ENCODE data around the gene RETN. TPM values are rescaled to one million over a fixed set of nuclear protein-coding genes. Genes with fewer than 3 reads are reported as not detected.

Gene RETN
- total and polyA plus RNA-seq, 2 experiments from 2014 or later, result not detected

DNA sequence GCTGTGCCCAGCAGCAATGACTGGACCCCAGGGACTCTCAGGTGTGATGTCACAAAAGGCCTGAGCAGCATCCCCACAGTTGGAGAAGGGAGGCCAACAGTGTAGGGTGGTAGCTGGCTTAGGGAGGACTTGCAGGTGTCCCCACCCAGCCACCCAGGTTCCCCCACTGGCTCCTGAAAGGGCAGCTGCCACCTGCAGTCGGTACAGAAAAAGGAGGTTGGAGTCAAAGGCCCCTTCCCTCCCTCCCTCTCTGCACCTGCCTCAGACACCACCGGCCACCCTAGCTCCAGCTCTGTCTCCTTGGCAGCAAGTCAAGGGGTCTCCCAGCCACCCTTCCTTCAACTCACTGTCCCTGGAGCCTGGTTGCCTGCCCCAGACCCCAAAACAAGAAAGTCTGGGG, 35.2 kb upstream of the RETN start, which contains the start of gene PCP2:
Gene PCP2 (minus strand): TSS at position 22 of the 400 bp plus-strand sequence. CDS start 262 bp downstream, outside the sequence.
- peaks cover 31% of the 10 kb centered on the region for H3K79me2 ChIP-seq (ENCODE audit: insufficient read depth)
- 0 out of 2 replicates have a peak, but pooled peaks cover 7% of the 10 kb centered on the region for H3K27me3 ChIP-seq (replicated peaks; ENCODE audit: insufficient read depth)
- no peaks in the 10 kb centered on the region for H3K9me3 ChIP-seq (ENCODE audit: low read depth)
- no peak for TF ChIP-seq EZH2 (IDR thresholded peaks at IDR 0.05; ENCODE audit: insufficient read depth, poor library complexity, severe bottlenecking)
- no peak for TF ChIP-seq EZH2phosphoT487 (IDR thresholded peaks at IDR 0.05; ENCODE audit: insufficient read depth, low read depth)
- H3K27ac ChIP-seq, result no peak within 1 kb of the TSS
- H3K9ac ChIP-seq, result no peak within 1 kb of the TSS
- no peak for DNase-seq
- no peak within 1 kb of the TSS for H3K4me3 ChIP-seq
- H3K36me3 ChIP-seq (ENCODE audit: low read depth), result no peaks in the 10 kb centered on the region
- no peak within 1 kb of the TSS for H3K4me2 ChIP-seq (ENCODE audit: unreplicated experiment)
- H3K9me2 ChIP-seq (ENCODE audit: insufficient read depth), result no peaks in the 10 kb centered on the region
- no peaks in the 10 kb centered on the region for H3F3A ChIP-seq (ENCODE audit: insufficient read depth)
- peaks cover 7% of the 10 kb centered on the region; the same call in 1 of the 2 replicates for H3K4me1 ChIP-seq (ENCODE audit: insufficient read depth)
- WGBS, 2 experiments (ENCODE audit: low coverage in 1 of 2, low lambda C conversion rate in 2 of 2, missing lambda C conversion rate in 2 of 2), result 20 to 25% methylated on average over 2 of the region's 2 CpGs
- no peaks in the 10 kb centered on the region for H4K20me1 ChIP-seq (ENCODE audit: insufficient read depth)
- H2AFZ ChIP-seq, result no peak within 1 kb of the TSS
- in situ Hi-C loops (cut with MboI), result no loop called here

DNA sequence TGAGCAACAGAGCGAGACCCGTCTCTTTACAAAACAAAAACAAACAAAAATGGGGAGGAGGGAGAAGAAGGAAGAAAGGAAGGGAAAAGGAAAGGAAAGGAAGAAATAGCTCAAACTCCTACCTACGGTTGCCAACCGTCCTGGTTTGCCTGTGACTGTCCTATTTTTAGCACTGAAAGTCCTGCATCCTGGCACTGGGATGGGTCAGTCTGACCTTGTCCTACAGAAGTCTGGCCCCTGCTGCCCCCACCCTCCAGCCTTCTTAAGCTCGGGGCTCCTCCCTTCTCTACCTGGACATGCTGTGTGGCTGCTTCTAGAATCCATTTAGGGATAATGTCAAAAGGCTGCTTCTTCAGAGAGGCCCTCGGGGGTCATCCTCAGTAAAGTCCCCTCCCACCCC, 33.2 kb upstream of the RETN start:
- WGBS, 2 experiments (ENCODE audit: low coverage in 1 of 2, low lambda C conversion rate in 2 of 2, missing lambda C conversion rate in 2 of 2), result 51 to 59% methylated on average over 6 of the region's 6 CpGs
- H4K20me1 ChIP-seq (ENCODE audit: insufficient read depth), result no peaks in the 10 kb centered on the region
- no peak overlapping the region for H3K27ac ChIP-seq
- TF ChIP-seq EZH2 (IDR thresholded peaks at IDR 0.05; ENCODE audit: insufficient read depth, poor library complexity, severe bottlenecking) (no peak), EZH2phosphoT487 (IDR thresholded peaks at IDR 0.05; ENCODE audit: insufficient read depth, low read depth) (no peak)
- no peak overlapping the region for H3K4me3 ChIP-seq
- in situ Hi-C loops (cut with MboI), result no loop called here
- no peak for DNase-seq
- H3F3A ChIP-seq (ENCODE audit: insufficient read depth), result no peaks in the 10 kb centered on the region
- peaks cover 4% of the 10 kb centered on the region; the same call in 1 of the 2 replicates for H3K4me1 ChIP-seq (ENCODE audit: insufficient read depth)
- H3K9ac ChIP-seq, result no peak overlapping the region
- no peak overlapping the region for H3K4me2 ChIP-seq (ENCODE audit: unreplicated experiment)
- H3K36me3 ChIP-seq (ENCODE audit: low read depth), result no peaks in the 10 kb centered on the region
- peaks cover 13% of the 10 kb centered on the region for H3K79me2 ChIP-seq (ENCODE audit: insufficient read depth)
- H3K27me3 ChIP-seq (replicated peaks; ENCODE audit: insufficient read depth), result 0 out of 2 replicates have a peak, but pooled peaks cover 7% of the 10 kb centered on the region
- no peak overlapping the region for H2AFZ ChIP-seq
- H3K9me2 ChIP-seq (ENCODE audit: insufficient read depth), result no peaks in the 10 kb centered on the region
- H3K9me3 ChIP-seq (ENCODE audit: low read depth), result no peaks in the 10 kb centered on the region

DNA sequence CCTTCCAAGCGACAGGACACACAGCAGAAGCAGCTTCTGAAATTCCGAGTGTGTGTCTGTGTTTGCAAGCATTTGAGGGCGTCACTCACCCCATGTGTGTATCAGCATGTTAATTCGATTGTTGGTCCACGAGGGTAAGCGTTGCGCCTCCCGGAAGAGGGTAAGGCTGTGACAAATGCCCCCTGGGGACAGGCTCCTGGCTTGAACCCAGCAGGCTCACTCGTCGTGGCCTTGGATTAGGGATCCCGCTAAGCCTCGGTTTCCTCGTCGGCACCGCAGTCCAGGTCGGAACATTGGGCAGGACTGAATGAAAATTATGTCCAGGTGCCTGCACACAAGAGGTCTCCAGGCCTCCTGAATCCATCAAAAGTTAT, 32.5 kb upstream of the RETN start:
- TF ChIP-seq EZH2phosphoT487 (IDR thresholded peaks at IDR 0.05; ENCODE audit: insufficient read depth, low read depth), result no peak
- no peak for TF ChIP-seq EZH2 (IDR thresholded peaks at IDR 0.05; ENCODE audit: insufficient read depth, poor library complexity, severe bottlenecking)
- no peaks in the 10 kb centered on the region for H3K4me1 ChIP-seq (ENCODE audit: insufficient read depth)
- H3K4me2 ChIP-seq (ENCODE audit: unreplicated experiment), result no peak overlapping the region
- no peak overlapping the region for H3K27ac ChIP-seq
- 59 to 70% methylated on average over 16 of the region's 16 CpGs for WGBS, 2 experiments (ENCODE audit: low coverage in 1 of 2, low lambda C conversion rate in 2 of 2, missing lambda C conversion rate in 2 of 2)
- H3K9ac ChIP-seq, result no peak overlapping the region
- no peaks in the 10 kb centered on the region for H3K9me3 ChIP-seq (ENCODE audit: low read depth)
- no peaks in the 10 kb centered on the region for H3F3A ChIP-seq (ENCODE audit: insufficient read depth)
- no peak for DNase-seq
- peaks cover 7% of the 10 kb centered on the region for H3K79me2 ChIP-seq (ENCODE audit: insufficient read depth)
- H3K36me3 ChIP-seq (ENCODE audit: low read depth), result no peaks in the 10 kb centered on the region
- 0 out of 2 replicates have a peak, but pooled peaks cover 7% of the 10 kb centered on the region for H3K27me3 ChIP-seq (replicated peaks; ENCODE audit: insufficient read depth)
- no peak overlapping the region for H3K4me3 ChIP-seq
- no peak overlapping the region for H2AFZ ChIP-seq
- no peaks in the 10 kb centered on the region for H4K20me1 ChIP-seq (ENCODE audit: insufficient read depth)
- H3K9me2 ChIP-seq (ENCODE audit: insufficient read depth), result no peaks in the 10 kb centered on the region
- in situ Hi-C loops (cut with MboI), result no loop called here

GRCh38 chr19:7636691-7637373, 32.0 kb upstream of the RETN start, which contains the start of gene STXBP2:
Gene STXBP2, plus strand, starts transcription at chr19:7637110. Its CDS starts 40 bp downstream, at chr19:7637150.
- in situ Hi-C loops (cut with MboI), result no loop called here
- Histone ChIP-seq H3K27me3 (replicated peaks; ENCODE audit: insufficient read depth) (0 out of 2 replicates have a peak, but pooled peaks cover 7% of the 10 kb centered on the region), H2AFZ (no peak within 1 kb of the TSS), H3K9ac (no peak within 1 kb of the TSS), H3K4me3 (no peak within 1 kb of the TSS), H3K4me1 (ENCODE audit: insufficient read depth) (no peaks in the 10 kb centered on the region), H3F3A (ENCODE audit: insufficient read depth) (no peaks in the 10 kb centered on the region), H3K36me3 (ENCODE audit: low read depth) (no peaks in the 10 kb centered on the region), H3K27ac (no peak within 1 kb of the TSS), H3K9me3 (ENCODE audit: low read depth) (no peaks in the 10 kb centered on the region), H3K79me2 (ENCODE audit: insufficient read depth) (peaks cover 1% of the 10 kb centered on the region; the same call in 1 of the 2 replicates), H3K4me2 (ENCODE audit: unreplicated experiment) (no peak within 1 kb of the TSS), H3K9me2 (ENCODE audit: insufficient read depth) (no peaks in the 10 kb centered on the region), H4K20me1 (ENCODE audit: insufficient read depth) (no peaks in the 10 kb centered on the region)
- WGBS, 2 experiments (ENCODE audit: low coverage in 1 of 2, low lambda C conversion rate in 2 of 2, missing lambda C conversion rate in 2 of 2), result 15 to 24% methylated on average over 24 to 55 of the region's 61 CpGs
- TF ChIP-seq EZH2 (IDR thresholded peaks at IDR 0.05; ENCODE audit: insufficient read depth, poor library complexity, severe bottlenecking), result no peak
- TF ChIP-seq EZH2phosphoT487 (IDR thresholded peaks at IDR 0.05; ENCODE audit: insufficient read depth, low read depth), result no peak
- peak; percentile 25 for DNase-seq
